SK-N-MC (cell line): ENCODE measurements around the gene ELP2.

ENCODE experiments used
- EZH2 ChIP-seq: fragments of 200-600 bp; sonication (generic); IDR thresholded peaks from one replicate; pipeline ENCODE4 v1.6.1; 2017; ENCODE audit warnings: antibody characterized with exemption
- FOXP2 ChIP-seq: optimal IDR thresholded peaks from 2 replicates; pipeline ENCODE3; 2011; ENCODE audit warnings: mild to moderate bottlenecking, moderate library complexity; ENCODE audit not compliant: insufficient read depth; ENCODE audit errors: extremely low read length, control extremely low read depth
- POLR2AphosphoS5 ChIP-seq: IDR thresholded peaks from 2 replicates; pipeline ENCODE4 v1.6.1; 2012; ENCODE audit warnings: mild to moderate bottlenecking, low read depth, low read length, borderline replicate concordance

DNA sequence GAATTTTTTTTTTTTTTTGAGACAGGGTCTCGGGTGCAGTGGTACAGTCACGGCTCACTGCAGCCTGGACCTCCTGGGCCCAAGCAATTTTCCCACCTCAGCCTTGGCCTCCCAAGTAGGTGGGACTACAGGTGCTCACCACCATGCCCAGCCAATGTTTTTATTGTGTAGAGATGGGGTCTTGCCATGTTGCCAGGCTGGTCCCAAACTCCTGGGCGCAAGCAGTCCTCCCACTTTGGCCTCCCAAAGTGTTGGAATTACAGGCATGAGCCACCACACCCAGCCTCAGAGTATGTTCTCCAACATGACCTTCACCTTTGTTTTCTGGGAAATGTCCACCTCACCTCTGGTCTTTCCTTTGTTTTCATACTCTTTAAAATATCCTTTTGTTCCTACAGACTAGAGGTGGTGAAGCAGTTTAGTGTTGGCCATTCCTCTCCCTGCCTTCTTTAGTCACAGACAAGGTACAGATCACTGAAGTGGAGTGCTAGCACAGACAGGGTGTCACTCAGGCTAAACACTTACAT lies 38.1 kb downstream of the ELP2 start:
- TF ChIP-seq POLR2AphosphoS5 (no peak), EZH2 (no peak), FOXP2 (no peak)
